Activated CD4-positive, alpha-beta memory T cell treated with anti-CD3 and anti-CD28 coated beads, Interleukin-2, amount 10 ng/mL, durations not matched to agents 7 days and 5 days (primary cell): Measurements from ENCODE around the gene FHIP2A. TPM values are rescaled to one million over a fixed set of nuclear protein-coding genes. Genes with fewer than 3 reads are reported as not detected.
"Not testable (repeated sequence)": the region's sequence is repeated elsewhere in the genome, so short reads cannot be mapped to it uniquely, and the experiment has no call there.

Experiments used
- CTCF ChIA-PET: fragments of 350-600 bp; sonication (Branson Sonifier 250); formaldehyde crosslinking; loops from one replicate; lab custom pipeline; 2021; ENCODE audit warnings: antibody characterized with exemption, inconsistent platforms; lab: Charles Lee
- POLR2A ChIA-PET: fragments of 350-600 bp; sonication (Branson Sonifier 250); formaldehyde crosslinking; loops from one replicate; lab custom pipeline; 2021; ENCODE audit warnings: antibody characterized with exemption; lab: Charles Lee
- DNase-seq: peaks from one replicate; pipeline ENCODE4 v3.0.0-alpha.2; 2020
- H3K27ac Mint-ChIP-seq: one replicate; pipeline ENCODE4 v1.8.0; 2021; ENCODE audit warnings: mild to moderate bottlenecking, mixed read lengths
- H3K27me3 Mint-ChIP-seq: one replicate; pipeline ENCODE4 v1.8.0; 2021; ENCODE audit warnings: mixed read lengths
- H3K36me3 Mint-ChIP-seq: one replicate; pipeline ENCODE4 v1.8.0; 2021; ENCODE audit warnings: low read depth, mixed read lengths
- H3K4me1 Mint-ChIP-seq: one replicate; pipeline ENCODE4 v1.8.0; 2021; ENCODE audit warnings: mixed read lengths
- H3K4me3 Mint-ChIP-seq: one replicate; pipeline ENCODE4 v1.8.0; 2021; ENCODE audit warnings: mild to moderate bottlenecking, mixed read lengths
- H3K9me3 Mint-ChIP-seq: one replicate; pipeline ENCODE4 v1.8.0; 2021; ENCODE audit warnings: mixed read lengths
- total RNA-seq, 2 experiments: library from RNA; stranded (reverse); gene quantifications; one replicate each; pipeline ENCODE4 v1.2.3, GENCODE V29; 2021

FHIP2A gene
- total RNA-seq, 2 experiments from 2014 or later: 34.3 to 39.2 TPM

DNA sequence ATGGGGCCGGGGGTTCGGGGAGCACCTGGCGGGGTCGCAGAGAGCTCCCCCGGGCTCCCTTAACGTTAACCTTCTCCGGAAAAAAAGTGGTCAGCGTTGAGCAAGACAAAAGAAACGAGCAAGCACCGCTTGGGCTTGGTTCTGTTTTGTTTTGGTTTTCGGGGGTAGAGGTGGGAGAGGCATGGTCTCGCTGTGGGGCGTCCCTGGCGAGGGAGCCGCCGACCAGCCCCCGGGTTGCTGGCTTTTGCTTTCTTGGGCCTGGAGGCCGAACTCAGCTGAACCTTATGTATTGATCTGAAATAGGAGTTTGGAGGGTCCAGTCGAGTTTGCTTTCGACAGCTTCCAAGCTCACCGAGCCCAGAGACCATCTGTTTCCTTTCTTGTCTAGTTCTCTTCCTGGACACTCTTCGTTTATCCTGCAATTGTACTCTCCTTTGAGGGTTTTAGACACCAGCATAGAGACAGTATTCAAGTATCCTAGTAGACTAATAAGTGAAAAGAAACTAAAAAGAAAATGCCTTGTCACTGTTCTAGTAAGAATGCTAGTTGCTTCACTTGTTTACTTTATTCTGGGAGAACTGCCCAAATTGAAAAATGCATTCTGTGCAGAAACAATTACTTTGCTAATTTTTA is 980 bp downstream of the FHIP2A start:
- ChIA-PET POLR2A (interaction anchor here (0.5 to 3.6 kb wide), 27 partner anchors 8 to 973 kb away, joined by 3 to 68 read pairs (median 5); partner anchors contain the start of genes CCDC186 and TRUB1), CTCF (interaction anchor here (0.6 to 3.4 kb wide), 22 partner anchors 8 to 519 kb away, joined by 3 to 39 read pairs (median 6); no protein-coding TSS in a partner anchor)
- Mint-ChIP-seq H3K27ac (peak overlapping the region; percentile 95), H3K4me1 (peaks cover 45% of the 10 kb centered on the region), H3K36me3 (peaks cover 30% of the 10 kb centered on the region), H3K9me3 (no peaks in the 10 kb centered on the region), H3K27me3 (peaks cover 5% of the 10 kb centered on the region), H3K4me3 (peak overlapping the region; percentile 86)
- DNase-seq: peak; percentile 43

DNA sequence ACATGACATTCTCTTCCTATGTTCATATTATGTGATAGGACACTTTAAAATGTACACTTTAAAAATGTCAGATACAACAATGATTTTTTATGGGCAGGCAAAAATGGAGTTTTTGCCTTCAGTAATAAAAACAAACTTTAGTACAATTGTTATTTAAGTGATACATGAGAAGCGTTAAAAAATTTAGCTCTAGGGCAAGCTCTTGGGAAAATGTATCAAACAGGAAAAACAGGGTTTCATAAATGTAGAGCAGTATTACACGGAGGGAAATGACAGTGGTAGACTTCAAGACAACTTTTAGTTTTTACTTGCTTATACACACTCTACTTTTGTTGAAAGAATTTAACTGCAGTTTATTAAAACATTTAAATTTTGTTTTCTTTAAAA is 1.5 kb downstream of the FHIP2A start:
- no peaks in the 10 kb centered on the region for H3K9me3 Mint-ChIP-seq
- peaks cover 1% of the 10 kb centered on the region for H3K27me3 Mint-ChIP-seq
- peaks cover 46% of the 10 kb centered on the region for H3K4me1 Mint-ChIP-seq
- peaks cover 30% of the 10 kb centered on the region for H3K36me3 Mint-ChIP-seq
- ChIA-PET CTCF (interaction anchor here (1.2 to 3.4 kb wide), 8 partner anchors 11 to 519 kb away, joined by 4 to 39 read pairs (median 13); no protein-coding TSS in a partner anchor), POLR2A (interaction anchor here (1.0 to 3.6 kb wide), 13 partner anchors 12 to 297 kb away, joined by 3 to 68 read pairs (median 6); partner anchors contain the start of gene TRUB1)
- peak overlapping the region; percentile 95 for H3K27ac Mint-ChIP-seq
- no peak for DNase-seq
- H3K4me3 Mint-ChIP-seq: peak overlapping the region; percentile 86

DNA sequence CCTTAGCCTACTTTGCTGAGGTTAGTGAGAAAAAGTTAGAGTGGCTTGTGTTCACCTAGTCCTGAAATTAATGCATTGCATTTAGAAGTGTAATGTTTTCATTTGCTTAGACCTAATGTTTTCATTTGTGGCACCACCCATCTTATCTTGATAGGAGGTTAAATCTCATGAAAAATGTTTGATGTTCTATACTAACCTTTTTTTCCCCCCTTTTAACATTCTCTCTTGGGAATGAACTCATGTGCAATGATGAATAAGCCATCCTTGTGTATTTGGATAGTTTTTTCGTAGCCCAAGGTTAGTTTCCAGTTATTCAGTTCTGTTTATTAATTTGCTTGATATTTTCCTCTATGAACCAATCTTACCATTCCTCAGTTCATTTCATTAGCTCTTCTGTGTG is 2.8 kb downstream of the FHIP2A start:
- no peaks in the 10 kb centered on the region for H3K9me3 Mint-ChIP-seq
- no peak for DNase-seq
- peak overlapping the region; percentile 44 for H3K4me3 Mint-ChIP-seq
- POLR2A ChIA-PET: interaction anchor here (1.6 to 2.2 kb wide), 4 partner anchors 14 to 90 kb away, joined by 3 to 14 read pairs (median 5); no protein-coding TSS in a partner anchor
- peak overlapping the region; percentile 58 for H3K27ac Mint-ChIP-seq
- CTCF ChIA-PET: no interaction called here
- no peaks in the 10 kb centered on the region for H3K27me3 Mint-ChIP-seq
- peaks cover 42% of the 10 kb centered on the region for H3K36me3 Mint-ChIP-seq
- H3K4me1 Mint-ChIP-seq: peaks cover 55% of the 10 kb centered on the region

DNA sequence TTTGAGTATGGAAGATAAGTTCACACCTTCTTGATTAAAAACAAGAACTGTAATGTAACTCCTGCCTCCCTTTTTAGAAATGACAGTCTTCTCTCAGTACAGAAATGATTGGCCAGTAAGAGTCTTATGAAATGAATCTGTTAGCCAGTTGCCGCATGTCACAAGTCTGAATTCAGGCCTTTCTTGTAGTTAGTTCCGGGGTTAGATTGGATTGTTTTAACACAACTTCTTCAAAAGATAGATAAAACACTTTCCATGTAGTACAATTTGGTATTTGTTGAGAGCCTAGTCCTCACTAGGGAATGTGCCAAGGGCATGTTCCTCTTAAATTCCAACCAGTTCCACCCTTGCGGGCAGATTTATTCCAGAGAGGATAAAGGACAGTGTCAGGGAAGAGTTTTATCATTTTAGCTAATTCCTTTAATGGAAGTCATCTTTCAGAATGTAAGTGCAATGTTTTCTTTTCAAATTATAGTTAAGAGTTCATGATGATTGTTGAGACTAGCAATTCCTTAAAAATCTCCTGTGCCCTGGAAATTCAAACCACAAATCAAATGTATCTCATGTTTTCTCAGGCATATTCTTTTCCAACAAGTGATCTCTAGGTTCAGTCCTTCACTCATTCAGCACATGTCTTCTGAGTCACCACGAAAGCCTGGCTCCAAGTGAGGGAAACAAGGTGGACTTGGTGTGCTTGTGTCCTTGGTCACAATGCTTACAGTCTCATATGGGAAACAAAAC is 4.1 kb downstream of the FHIP2A start:
- ChIA-PET CTCF (interaction anchor here (1.0 kb wide), 2 partner anchors 15 to 210 kb away, joined by 3 read pairs; no protein-coding TSS in a partner anchor), POLR2A (interaction anchor here (1.6 to 2.2 kb wide), 4 partner anchors 15 to 89 kb away, joined by 3 to 14 read pairs (median 5); no protein-coding TSS in a partner anchor)
- peaks cover 50% of the 10 kb centered on the region for H3K36me3 Mint-ChIP-seq
- DNase-seq: no peak
- peak overlapping the region; percentile 22 for H3K4me3 Mint-ChIP-seq
- H3K27me3 Mint-ChIP-seq: no peaks in the 10 kb centered on the region
- peak overlapping the region; percentile 74 for H3K27ac Mint-ChIP-seq
- peaks cover 64% of the 10 kb centered on the region for H3K4me1 Mint-ChIP-seq
- H3K9me3 Mint-ChIP-seq: no peaks in the 10 kb centered on the region

DNA sequence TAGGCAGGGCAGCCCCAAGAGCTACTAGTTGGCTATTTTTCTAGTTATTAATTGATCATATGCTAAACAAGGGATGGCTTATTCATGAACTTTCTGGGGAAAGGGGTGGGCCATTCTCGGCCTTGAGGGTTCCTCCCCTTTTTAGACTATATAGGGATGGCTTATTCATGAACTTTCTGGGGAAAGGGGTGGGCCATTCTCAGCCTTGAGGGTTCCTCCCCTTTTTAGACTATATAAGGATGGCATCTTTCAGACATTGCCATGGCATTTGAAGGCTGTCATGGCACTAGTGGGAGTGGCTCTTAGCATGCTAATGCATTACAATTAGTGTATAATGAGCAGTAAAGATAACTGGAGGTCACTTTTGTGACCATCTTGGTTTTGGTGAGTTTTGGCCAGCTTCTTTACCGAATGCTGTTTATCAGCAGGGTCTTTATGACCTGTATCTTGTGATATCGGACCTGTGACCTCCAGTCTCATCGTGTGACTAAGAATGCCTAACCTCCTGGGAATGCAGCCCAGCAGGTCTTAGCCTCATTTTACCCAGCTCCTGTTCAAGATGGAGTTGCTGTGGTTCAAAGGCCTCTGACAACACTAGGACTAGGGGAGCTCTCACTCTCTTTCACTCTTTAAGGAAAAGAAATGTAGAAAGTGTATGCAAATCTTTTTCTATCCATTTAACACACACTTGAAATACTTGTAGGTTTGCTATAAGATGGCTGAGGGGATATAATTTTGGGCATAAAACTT is 7.8 kb downstream of the FHIP2A start:
- H3K36me3 Mint-ChIP-seq: peaks cover 56% of the 10 kb centered on the region
- no peaks in the 10 kb centered on the region for H3K27me3 Mint-ChIP-seq
- peaks cover 57% of the 10 kb centered on the region for H3K4me1 Mint-ChIP-seq
- H3K9me3 Mint-ChIP-seq: no peaks in the 10 kb centered on the region
- H3K27ac Mint-ChIP-seq: no peak overlapping the region
- POLR2A ChIA-PET: interaction anchor here (2.2 kb wide), 1 partner anchor 8 kb away, joined by 11 read pairs; the partner anchor contains the start of gene FHIP2A
- DNase-seq: no peak
- H3K4me3 Mint-ChIP-seq: no peak overlapping the region
- CTCF ChIA-PET: interaction anchor here (0.7 to 2.8 kb wide), 3 partner anchors 8 to 325 kb away, joined by 3 to 19 read pairs (median 3); partner anchors contain the start of gene FHIP2A

DNA sequence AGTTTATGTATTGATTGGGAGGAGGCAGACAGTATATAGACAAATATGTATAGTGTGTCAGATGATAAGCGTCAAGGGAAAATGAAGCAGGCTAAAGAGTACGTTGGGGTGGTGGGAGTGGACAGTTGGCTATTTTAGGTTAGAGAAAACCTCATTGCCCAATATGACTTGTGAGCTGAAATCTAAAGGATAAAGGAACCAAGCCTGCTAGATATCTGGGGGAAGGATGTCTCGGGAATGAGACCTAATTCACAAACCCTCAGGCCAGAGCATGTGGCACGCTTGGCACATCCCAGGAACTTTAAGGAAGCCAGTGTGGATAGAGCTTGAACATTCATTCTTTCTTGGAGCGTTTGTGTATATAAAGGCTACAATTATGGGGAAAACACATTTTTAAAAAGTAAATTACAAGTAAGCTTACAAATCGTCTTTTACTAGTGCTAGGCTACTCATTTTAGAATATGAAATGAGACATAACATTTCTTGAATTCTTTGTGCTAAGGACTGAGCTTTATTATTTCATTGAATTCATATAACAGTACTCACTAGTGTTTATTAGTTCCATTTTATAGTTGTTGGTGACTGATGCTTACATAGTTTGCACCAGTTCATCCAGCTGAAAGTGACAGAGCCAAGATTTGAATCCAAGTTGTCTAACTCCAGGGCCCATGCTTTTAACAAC is 9.7 kb downstream of the FHIP2A start:
- Mint-ChIP-seq H3K9me3 (no peaks in the 10 kb centered on the region), H3K4me3 (no peak overlapping the region), H3K36me3 (peaks cover 52% of the 10 kb centered on the region), H3K27me3 (no peaks in the 10 kb centered on the region), H3K4me1 (peaks cover 39% of the 10 kb centered on the region), H3K27ac (no peak overlapping the region)
- DNase-seq: no peak
- ChIA-PET POLR2A (interaction anchor here (1.0 to 2.2 kb wide), 2 partner anchors 10 to 30 kb away, joined by 5 to 11 read pairs; partner anchors contain the start of gene FHIP2A), CTCF (interaction anchor here (0.6 to 2.8 kb wide), 3 partner anchors 10 to 48 kb away, joined by 3 to 19 read pairs (median 5); partner anchors contain the start of gene FHIP2A)

DNA sequence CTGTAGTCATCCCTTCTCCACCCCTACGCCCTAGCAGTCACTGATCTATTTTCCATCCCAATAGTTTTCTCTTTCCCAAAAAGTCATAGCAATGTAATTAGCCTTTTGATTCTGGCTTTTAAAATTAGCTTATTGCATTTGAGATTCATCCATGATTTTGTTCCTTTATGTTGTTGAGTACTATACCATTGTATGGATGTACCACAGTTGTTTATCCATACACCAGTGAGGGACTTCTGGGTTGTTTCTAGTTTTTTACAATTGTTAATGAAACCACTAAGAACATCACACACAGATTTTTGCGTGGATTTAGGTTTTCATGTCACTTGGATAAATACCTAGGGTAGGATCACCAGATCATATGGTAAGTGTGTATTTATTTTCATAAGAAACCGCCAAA is 16.1 kb downstream of the FHIP2A start:
- H3K36me3 Mint-ChIP-seq: peaks cover 54% of the 10 kb centered on the region
- H3K4me1 Mint-ChIP-seq: peaks cover 5% of the 10 kb centered on the region
- H3K4me3 Mint-ChIP-seq: no peak overlapping the region
- ChIA-PET POLR2A (interaction anchor here (1.1 kb wide), 1 partner anchor 18 kb away, joined by 3 read pairs; no protein-coding TSS in a partner anchor), CTCF (interaction anchor here (1.4 kb wide), 1 partner anchor 17 kb away, joined by 3 read pairs; no protein-coding TSS in a partner anchor)
- no peaks in the 10 kb centered on the region for H3K9me3 Mint-ChIP-seq
- H3K27me3 Mint-ChIP-seq: no peaks in the 10 kb centered on the region
- H3K27ac Mint-ChIP-seq: peak overlapping the region; percentile 27
- DNase-seq: no peak

DNA sequence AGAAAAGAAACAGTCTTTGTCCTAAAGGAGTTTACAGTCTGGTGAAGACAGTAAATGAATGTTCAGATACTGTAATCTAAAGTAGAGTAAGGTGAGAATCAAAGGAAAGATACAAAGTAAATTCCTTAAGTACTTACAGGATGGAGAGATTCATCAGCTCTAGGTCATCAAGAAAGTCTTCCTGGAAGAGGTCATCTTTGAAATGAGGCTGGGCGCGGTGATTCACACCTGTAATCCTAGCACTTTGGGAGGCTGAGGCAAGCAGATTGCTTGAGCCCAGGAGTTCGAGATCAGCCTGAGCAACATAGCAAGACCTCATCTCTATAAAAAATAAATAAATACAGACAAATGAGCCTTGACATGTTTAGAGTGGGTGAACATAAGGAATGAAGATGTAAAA is 18.3 kb downstream of the FHIP2A start:
- no peaks in the 10 kb centered on the region for H3K9me3 Mint-ChIP-seq
- CTCF ChIA-PET: no interaction called here
- H3K27ac Mint-ChIP-seq: no peak overlapping the region
- no peak overlapping the region for H3K4me3 Mint-ChIP-seq
- POLR2A ChIA-PET: no interaction called here
- H3K27me3 Mint-ChIP-seq: no peaks in the 10 kb centered on the region
- no peak for DNase-seq
- peaks cover 58% of the 10 kb centered on the region for H3K36me3 Mint-ChIP-seq
- H3K4me1 Mint-ChIP-seq: peaks cover 4% of the 10 kb centered on the region

DNA sequence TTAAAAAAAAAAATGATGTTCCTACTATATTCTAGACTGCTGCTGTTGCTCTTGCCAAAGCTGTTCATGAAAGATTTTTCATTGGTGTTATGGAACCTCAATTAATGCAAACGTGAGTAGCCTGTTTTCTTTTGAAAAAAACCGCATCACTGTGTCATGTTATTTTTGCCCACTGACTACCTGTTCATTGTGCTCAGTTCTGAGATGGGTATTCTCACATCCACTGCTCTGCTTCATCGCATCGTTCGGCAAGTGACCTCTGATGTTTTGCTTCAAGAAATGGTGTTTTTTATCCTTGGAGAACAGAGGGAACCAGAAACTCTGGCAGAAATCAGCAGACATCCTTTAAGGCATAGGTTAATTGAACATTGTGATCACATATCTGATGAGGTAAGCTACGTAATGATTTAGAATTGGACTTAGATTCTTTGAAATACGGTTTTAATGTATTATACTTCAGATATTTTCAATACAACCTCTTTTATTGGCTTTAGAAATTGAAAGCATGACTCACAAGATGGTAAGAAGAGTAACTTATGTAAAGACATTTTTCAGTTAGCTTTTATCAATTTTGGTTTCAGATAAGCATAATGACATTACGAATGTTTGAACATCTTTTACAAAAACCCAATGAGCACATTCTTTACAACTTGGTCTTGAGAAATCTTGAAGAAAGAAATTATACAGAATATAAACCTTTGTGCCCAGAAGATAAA is 24.6 kb downstream of the FHIP2A start:
- Mint-ChIP-seq H3K27ac (no peak overlapping the region), H3K4me1 (peaks cover 10% of the 10 kb centered on the region), H3K36me3 (peaks cover 64% of the 10 kb centered on the region), H3K27me3 (no peaks in the 10 kb centered on the region), H3K9me3 (no peaks in the 10 kb centered on the region), H3K4me3 (no peak overlapping the region)
- ChIA-PET POLR2A (no interaction called here), CTCF (no interaction called here)
- no peak for DNase-seq

DNA sequence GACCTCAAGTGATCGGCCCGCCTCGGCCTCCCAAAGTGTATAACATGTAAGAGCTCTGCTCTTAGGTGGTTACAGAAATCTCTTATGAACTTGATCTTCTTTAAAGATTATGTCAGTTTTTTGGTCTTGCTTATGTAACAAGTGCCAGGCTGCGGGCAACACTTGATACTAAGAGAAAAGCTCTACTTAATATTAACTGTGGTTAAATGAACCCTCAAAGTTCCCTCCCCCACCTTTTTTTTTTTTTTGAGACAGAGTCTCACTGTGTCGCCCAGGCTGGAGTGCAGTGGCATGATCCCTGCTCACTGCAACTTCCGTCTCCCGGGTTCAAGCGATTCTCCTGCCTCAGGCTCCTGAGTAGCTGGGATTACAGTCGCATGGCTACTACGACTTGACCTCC is 25.9 kb downstream of the FHIP2A start:
- H3K27me3 Mint-ChIP-seq, CTCF ChIA-PET, DNase-seq, H3K4me3 Mint-ChIP-seq, POLR2A ChIA-PET, H3K9me3 Mint-ChIP-seq, H3K27ac Mint-ChIP-seq: not testable (repeated sequence)
- Mint-ChIP-seq H3K4me1 (peaks cover 10% of the 10 kb centered on the region), H3K36me3 (peaks cover 75% of the 10 kb centered on the region)

DNA sequence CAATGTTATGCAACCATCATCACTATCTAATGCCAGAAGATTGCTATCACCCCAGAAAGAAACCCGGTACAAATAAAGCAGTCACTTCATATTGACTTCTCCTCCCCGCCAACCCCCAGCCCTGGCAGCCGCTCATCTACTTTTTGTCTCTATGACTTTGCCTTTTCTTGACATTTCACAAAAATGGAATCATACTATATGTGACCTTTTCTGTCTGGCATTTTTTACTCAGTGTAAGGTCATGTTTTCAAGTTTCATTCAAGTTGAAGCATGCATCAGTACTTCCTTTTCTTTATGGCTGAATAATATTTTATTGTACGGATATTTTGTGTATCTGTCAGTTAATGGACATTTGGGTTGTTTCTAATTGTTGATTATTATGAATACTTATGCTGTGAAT is 28.1 kb downstream of the FHIP2A start:
- CTCF ChIA-PET: no interaction called here
- peaks cover 72% of the 10 kb centered on the region for H3K36me3 Mint-ChIP-seq
- no peak for DNase-seq
- no peak overlapping the region for H3K4me3 Mint-ChIP-seq
- POLR2A ChIA-PET: no interaction called here
- no peaks in the 10 kb centered on the region for H3K27me3 Mint-ChIP-seq
- H3K4me1 Mint-ChIP-seq: peaks cover 12% of the 10 kb centered on the region
- H3K9me3 Mint-ChIP-seq: no peaks in the 10 kb centered on the region
- H3K27ac Mint-ChIP-seq: no peak overlapping the region
